NCI-H2227 (cell line): ENCODE results near the gene PDE6D.
"Not testable (repeated sequence)": the region's sequence is repeated elsewhere in the genome, so short reads cannot be mapped to it uniquely, and the experiment has no call there.

Source experiments
- DNase-seq: peaks from one replicate; lab custom pipeline; 2025; ENCODE audit not compliant: unreplicated experiment; lab: John Stamatoyannopoulos, UW

PDE6D gene

GRCh38 chr2:231780123-231780908, 766 bp downstream of the PDE6D start:
- DNase-seq, result no peak

GRCh38 chr2:231769170-231770136, 11.6 kb downstream of the PDE6D start:
- DNase-seq, result no peak

- DNase-seq, result no peak
Observed at GRCh38 chr2:231765496-231765929, 15.6 kb downstream of the PDE6D start.

GRCh38 chr2:231764760-231765159, 16.3 kb downstream of the PDE6D start:
- no peak for DNase-seq

GRCh38 chr2:231764124-231764523, 17.0 kb downstream of the PDE6D start:
- DNase-seq, result no peak

GRCh38 chr2:231761735-231762134, 19.3 kb downstream of the PDE6D start:
- DNase-seq, result no peak

GRCh38 chr2:231752061-231752460, 29.0 kb downstream of the PDE6D start:
- no peak for DNase-seq

GRCh38 chr2:231751042-231751815, 29.9 kb downstream of the PDE6D start:
- no peak for DNase-seq

- DNase-seq, result not testable (repeated sequence)
Observed at GRCh38 chr2:231749016-231749415, 32.1 kb downstream of the PDE6D start.

GRCh38 chr2:231748153-231748896, 32.8 kb downstream of the PDE6D start:
- not testable (repeated sequence) for DNase-seq

GRCh38 chr2:231745303-231746038, 35.6 kb downstream of the PDE6D start:
- DNase-seq, result no peak

GRCh38 chr2:231743376-231744116, 37.5 kb downstream of the PDE6D start:
- no peak for DNase-seq

- DNase-seq, result no peak
Observed at GRCh38 chr2:231737761-231738160, 43.3 kb downstream of the PDE6D start.

- DNase-seq, result no peak
Observed at GRCh38 chr2:231732604-231733003, 48.5 kb downstream of the PDE6D start.

GRCh38 chr2:231727621-231728020, 53.5 kb downstream of the PDE6D start:
- no peak for DNase-seq

GRCh38 chr2:231726276-231726675, 54.8 kb downstream of the PDE6D start:
- DNase-seq, result no peak

GRCh38 chr2:231725476-231725875, 55.6 kb downstream of the PDE6D start:
- DNase-seq, result no peak

GRCh38 chr2:231722721-231723307, 58.3 kb downstream of the PDE6D start:
- no peak for DNase-seq
